GOT3 (cell line): Measurements from ENCODE around the gene WDR47.

ENCODE experiments used
- DNase-seq: peaks from one replicate; lab custom pipeline; 2025; ENCODE audit warnings: mixed read lengths; lab: John Stamatoyannopoulos, UW

Gene WDR47

GRCh38 chr1:109041621-109042468, at the start of gene WDR47:
Gene WDR47, minus strand, starts transcription at chr1:109042102. Its CDS starts 18,590 bp downstream, at chr1:109023512.
- DNase-seq, result peak; percentile 56

DNA sequence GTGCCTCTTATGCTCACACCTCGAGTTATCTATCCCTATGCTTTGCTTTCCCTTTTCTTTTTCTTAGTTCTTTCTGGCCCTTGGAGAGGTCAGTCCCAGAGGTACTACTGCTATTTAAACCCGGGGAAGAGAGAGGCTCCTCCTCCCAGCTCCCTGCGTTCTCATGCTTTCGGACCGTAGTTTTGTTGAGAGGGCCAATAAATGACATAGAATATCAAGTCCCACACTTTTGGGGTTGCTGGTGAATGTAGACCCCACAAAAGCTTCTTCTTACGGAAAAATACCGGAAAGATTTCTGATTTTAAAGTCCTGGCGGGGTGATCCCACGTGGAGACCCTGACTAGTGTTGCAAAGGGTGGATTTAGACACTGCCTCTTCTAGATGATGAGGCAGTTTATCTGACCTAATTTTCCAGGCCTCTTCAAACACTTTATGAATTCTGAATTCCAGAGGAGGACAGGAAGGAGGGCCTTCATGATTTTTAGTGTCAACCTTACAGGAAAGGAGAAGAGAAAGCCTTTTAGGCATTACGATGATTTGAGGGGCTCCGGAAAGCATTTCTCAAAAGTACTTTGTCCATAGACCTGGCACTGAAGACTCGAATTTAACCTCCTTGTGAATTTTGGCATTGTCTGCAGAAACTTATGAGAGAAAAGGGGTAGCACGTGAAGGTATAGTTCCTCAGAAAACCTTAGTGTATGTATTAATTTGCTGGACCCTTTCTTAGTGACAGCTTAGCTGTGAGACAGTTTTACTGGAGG, 49.4 kb upstream of the WDR47 start:
- no peak for DNase-seq

DNA sequence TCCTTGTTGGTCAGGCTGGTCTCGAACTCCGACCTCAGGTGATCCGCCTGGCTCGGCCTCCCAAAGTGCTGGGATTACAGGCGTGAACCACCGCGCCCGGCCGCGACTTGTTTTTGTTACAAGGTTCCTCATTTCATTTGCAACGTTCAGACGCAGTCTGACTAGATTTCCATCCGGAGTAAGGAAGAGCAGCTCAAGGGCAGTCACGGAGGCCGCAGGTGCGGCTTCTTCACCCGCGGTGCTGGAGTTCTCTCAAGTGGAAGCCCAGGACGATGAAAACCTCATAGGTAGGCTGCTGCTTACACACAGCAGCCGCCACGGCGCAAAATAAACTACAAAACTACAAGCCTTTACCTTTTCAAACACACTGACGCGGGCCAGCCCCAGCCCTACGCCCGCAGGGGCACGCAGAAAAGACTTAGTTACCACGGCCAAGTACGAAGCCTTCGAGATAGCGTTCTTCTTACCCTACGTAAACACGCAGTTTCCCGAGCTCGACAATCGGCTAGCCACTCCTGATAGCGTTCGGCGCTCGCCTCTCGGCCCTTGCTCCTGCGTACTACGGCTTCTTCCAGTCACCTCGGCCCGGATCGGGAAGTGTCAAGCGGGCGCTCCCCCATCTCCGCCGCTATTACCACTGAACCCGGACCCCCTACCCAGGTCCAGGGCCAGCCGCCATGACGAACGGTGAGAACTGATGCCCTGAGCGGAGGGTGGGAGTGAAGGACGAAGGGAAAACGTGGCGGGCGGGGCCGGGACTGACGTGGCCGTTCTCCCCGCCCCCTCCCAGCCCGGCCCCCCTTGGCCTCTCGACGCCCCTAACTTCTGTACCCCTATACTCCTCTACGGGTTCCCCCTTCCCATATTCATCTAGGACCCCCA, 48.5 kb upstream of the WDR47 start, which contains the start of gene TMEM167B:
TSS of gene TMEM167B (plus strand) at position 569 of the 882 bp plus-strand sequence. CDS start at position 678, 109 bp downstream.
- peak; percentile 21 for DNase-seq

DNA sequence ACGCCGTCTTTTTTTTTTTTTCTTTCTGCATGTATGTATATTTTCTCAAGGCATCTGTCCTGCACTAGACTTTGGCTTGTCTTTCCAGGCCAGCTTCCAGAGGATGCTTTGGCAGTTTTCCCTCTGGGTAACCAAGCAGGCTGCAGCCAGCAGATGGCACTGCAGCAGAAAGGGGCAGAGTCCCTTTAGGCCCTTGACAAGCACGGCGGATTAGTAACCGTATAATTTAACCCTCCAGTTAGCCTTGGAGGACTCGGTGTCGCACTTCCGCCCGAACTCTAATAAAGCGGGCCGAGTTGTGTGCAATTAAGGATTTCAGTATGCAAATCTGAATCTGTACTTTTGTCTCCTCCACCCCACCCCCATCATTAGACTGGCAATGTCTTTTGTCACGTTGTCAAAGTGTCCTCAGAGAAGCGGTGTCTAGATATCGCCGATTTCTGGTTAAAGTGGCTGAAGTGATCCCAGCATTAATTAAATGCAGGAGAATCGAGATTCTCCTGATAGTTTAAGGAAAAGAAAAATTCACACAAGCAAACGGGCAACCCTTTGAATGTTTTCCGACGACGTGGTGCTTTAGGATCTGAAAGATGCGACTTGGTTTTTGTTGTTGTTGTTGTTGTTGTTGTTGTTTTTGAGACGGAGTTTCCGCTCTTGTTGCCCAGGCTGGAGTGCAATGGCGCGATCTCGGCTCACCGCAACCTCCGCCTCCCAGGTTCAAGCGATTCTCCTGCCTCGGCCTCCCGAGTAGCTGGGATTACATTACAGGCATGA, 47.5 kb upstream of the WDR47 start:
- no peak for DNase-seq

- DNase-seq, result no peak
These were observed 42.9 kb upstream of the WDR47 start for GRCh38 chr1:109084563-109085517.

GRCh38 chr1:109083923-109084322, 42.0 kb upstream of the WDR47 start:
- no peak for DNase-seq

DNA sequence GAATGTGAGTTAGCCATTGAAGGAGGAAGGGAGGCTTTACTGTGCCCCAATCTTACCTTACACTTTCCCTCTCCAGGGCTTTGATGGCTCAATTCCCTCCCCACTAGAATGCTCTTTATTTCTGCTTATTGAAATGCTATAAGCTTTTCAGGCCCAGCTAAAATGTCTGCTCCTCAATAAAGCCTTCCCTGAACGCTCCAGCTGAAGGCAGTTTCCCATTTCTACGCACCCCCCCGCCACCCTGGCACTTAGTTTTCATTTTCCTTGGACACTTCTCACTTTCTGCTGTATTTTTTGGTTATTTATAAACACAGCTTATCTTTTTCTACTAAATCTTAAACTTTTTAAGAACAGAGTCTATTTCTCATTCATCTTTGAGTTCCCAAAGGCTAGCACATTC, 41.6 kb upstream of the WDR47 start:
- DNase-seq, result no peak

GRCh38 chr1:109080441-109081082, 38.7 kb upstream of the WDR47 start:
- no peak for DNase-seq

DNA sequence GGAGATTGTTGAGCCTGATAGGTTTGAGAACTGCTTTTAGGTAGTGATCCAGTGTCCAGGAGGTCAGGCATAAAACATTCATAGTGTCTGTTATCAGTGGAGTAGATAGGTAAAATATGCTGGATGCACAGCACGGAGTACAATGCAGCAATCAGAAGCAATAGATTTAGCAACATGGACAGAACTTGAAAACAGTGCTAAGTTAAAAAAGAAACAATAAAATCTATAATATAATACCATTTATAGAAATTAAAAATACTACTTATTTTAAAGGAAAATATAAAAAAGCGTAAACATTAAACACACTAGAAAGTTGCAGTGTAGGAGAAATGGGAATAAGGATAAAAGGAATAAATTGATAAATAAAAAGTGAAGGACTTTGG, 37.3 kb upstream of the WDR47 start:
- DNase-seq, result no peak

- DNase-seq, result no peak
These were observed 36.4 kb upstream of the WDR47 start for GRCh38 chr1:109078317-109078716.

- DNase-seq, result peak; percentile 67
These were observed 33.9 kb upstream of the WDR47 start, which contains the start of gene TAF13 for GRCh38 chr1:109075531-109076490. Gene TAF13, minus strand, starts transcription at chr1:109076003. Its CDS starts 56 bp downstream, at chr1:109075947.

- DNase-seq, result no peak
These were observed 27.4 kb upstream of the WDR47 start for GRCh38 chr1:109069294-109069693.

- DNase-seq, result no peak
These were observed 26.0 kb upstream of the WDR47 start for GRCh38 chr1:109067883-109068282.

GRCh38 chr1:109065137-109065536, 23.2 kb upstream of the WDR47 start:
- DNase-seq, result no peak

DNA sequence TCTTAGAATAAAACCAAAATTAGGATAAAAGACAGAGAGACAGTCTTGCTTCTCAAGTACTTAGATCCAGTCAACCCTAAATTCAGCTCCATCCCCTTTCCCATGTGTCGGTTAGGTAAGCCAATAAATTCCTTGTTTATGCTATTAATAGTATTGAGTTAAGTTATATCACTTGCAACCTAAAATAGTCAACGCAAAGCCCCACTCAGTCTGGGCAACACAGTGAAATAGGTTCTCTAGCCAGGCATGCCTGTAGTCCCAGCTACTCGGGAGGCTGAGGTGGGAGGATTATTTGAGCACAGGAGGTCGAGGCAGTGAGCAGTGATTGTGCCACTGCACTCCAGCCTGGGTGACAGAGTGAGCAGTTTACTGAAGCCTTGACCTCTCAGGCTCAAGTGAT, 19.3 kb upstream of the WDR47 start:
- no peak for DNase-seq

- DNase-seq, result no peak
These were observed 18.8 kb upstream of the WDR47 start for GRCh38 chr1:109060707-109061106.

GRCh38 chr1:109059026-109059425, 17.1 kb upstream of the WDR47 start:
- no peak for DNase-seq

DNA sequence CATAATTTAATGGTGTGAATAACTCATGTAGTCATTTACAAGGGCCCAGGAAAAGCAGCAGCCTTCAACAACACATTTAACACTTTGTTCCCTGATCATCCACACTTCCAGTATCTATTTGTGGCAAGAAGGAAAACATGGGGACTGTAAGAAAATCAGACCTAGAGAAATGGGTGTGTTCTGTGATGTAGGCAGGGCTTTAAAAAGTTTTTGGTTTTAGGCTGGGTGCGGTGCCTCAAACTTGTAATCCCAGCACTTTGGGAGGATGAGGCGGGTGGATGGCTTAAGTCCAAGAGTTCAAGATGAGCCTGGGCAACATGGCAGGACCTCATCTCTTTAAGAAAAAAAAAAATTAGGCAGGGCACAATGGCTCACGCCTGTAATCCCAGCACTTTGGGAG, 14.2 kb upstream of the WDR47 start:
- no peak for DNase-seq
